A549 treated with dexamethasone at 1 μM for 4 hours (cell line): Measurements from ENCODE around the gene OR52K1. TPM values are rescaled to one million over a fixed set of nuclear protein-coding genes. Genes with fewer than 3 reads are reported as not detected.

Source experiments
- total RNA-seq: library from RNA; stranded (reverse); fragments of 200-300 nt; extraction: Qiagen RNA extraction; gene quantifications from 5 replicates; pipeline ENCODE4 v1.2.3, GENCODE V29; 2022

The OR52K1 gene
- total RNA-seq, result not detected in 5 replicates

DNA sequence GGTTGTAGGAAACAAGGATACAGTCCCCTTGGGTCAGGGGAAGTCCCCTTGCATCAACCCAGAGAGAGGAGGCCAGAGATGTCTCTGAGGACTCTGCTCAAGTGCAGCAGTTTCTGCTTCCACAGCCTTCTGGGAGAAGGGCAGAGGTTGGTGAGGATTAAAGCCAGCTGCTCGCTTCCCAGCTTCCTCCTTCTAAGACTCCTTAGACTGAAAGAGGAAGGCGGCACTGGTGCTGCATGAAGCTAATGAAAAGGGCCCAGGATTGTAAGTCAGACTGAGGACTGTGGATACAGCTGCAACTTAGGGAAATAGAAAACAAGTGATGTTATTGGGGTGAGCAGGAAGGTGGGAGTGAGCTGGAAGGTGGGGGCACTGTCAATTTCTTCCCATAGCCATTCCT is at the start of gene OR52K1:
Gene OR52K1 (plus strand): TSS at position 202 of the 400 bp plus-strand sequence. CDS start 6,255 bp downstream, outside the sequence.

DNA sequence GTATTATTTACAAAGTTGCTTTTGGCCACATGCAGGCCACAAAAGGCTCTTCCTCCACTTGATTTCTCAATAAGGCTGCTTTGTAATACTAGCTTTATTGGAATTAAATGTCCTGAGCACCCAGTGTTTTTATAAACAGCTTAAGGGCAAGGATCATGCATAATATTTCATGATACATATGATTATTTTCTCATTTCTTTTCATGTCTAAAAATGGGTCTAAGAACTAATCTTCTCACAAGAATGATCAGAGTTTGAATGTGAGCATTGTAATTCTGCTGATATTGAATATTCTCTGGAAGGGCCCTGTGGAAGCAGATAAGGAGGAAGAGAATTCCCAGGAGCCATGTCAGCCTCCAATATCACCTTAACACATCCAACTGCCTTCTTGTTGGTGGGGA is 33.5 kb upstream of the OR52K1 start, which contains the start of gene OR52K2:
Gene OR52K2 (plus strand): TSS at position 301 of the 400 bp plus-strand sequence. CDS start 45 bp downstream, at position 346.

Other genes starting within 250 kb of the OR52K1 start
- not detected in 5 replicates for gene OR52B4, start 114.3 kb upstream of the OR52K1 start, total RNA-seq
- 18.2 to 24.7 TPM (median 23.6 TPM) in 5 replicates for gene TRIM21, start 88.9 kb upstream of the OR52K1 start, total RNA-seq
- gene OR52K2, start 33.4 kb upstream of the OR52K1 start, total RNA-seq, result not detected in 5 replicates
- gene OR52M1, start 62.5 kb downstream of the OR52K1 start, total RNA-seq, result not detected in 5 replicates
- not detected in 5 replicates for gene OR52I2, start 99.1 kb downstream of the OR52K1 start, total RNA-seq
- not detected in 5 replicates for gene OR52I1, start 111.4 kb downstream of the OR52K1 start, total RNA-seq
- 7.7 to 10.1 TPM (median 9.7 TPM) in 5 replicates for gene TRIM68, start 125.6 kb downstream of the OR52K1 start, total RNA-seq
- gene OR51D1, start 154.8 kb downstream of the OR52K1 start, total RNA-seq, result not detected in 5 replicates
- gene OR51E1, start 161.3 kb downstream of the OR52K1 start, total RNA-seq, result not detected in 5 replicates
- not detected in 5 replicates for gene OR51E2, start 215.2 kb downstream of the OR52K1 start, total RNA-seq
- not detected in 5 replicates for gene MMP26, start 222.1 kb downstream of the OR52K1 start, total RNA-seq